ENCODE results near the gene PRDM16.

The PRDM16 gene

GRCh38 chr1:3462356-3463012, 393.5 kb downstream of the PRDM16 start:
- Histone ChIP-seq H3K4me3 (ENCODE audit: low read depth, low read length) (no peak overlapping the region), H3K4me1 (ENCODE audit: control insufficient read depth, insufficient read depth, low read length) (no peaks in the 10 kb centered on the region), H3K36me3 (ENCODE audit: control insufficient read depth in 2 of 2, insufficient read depth in 1 of 2, low read length in 2 of 2) (no peaks in the 10 kb centered on the region), H3K9me3 (ENCODE audit: control insufficient read depth, insufficient read depth, low read depth, low read length) (no peaks in the 10 kb centered on the region), H3K27ac (ENCODE audit: extremely low read depth, low read depth, low read length) (no peak overlapping the region)
- CTCF ChIA-PET: interaction anchor here (0.6 to 2.5 kb wide), 4 partner anchors 9 to 156 kb away, joined by 3 to 14 read pairs (median 4); no protein-coding TSS in a partner anchor
- POLR2A ChIA-PET: no interaction called here
- TF ChIP-seq ZNF391 (tag by site-specific recombination; IDR thresholded peaks at IDR 0.05; ENCODE audit: borderline replicate concordance, low read depth) (no peak), ZNF449 (tag by site-specific recombination; IDR thresholded peaks at IDR 0.05) (no peak), ZNF585B (tag by site-specific recombination; IDR thresholded peaks at IDR 0.05) (no peak), ZNF521 (tag by site-specific recombination; IDR thresholded peaks at IDR 0.05) (no peak), IKZF3 (tag by site-specific recombination; IDR thresholded peaks at IDR 0.05) (no peak), WT1 (tag by site-specific recombination; IDR thresholded peaks at IDR 0.05) (no peak), ZBTB1 (tag by site-specific recombination; IDR thresholded peaks at IDR 0.05) (no peak), TRIM28 (IDR thresholded peaks at IDR 0.05; ENCODE audit: borderline replicate concordance, low read length) (no peak), ZNF768 (tag by site-specific recombination; IDR thresholded peaks at IDR 0.05) (no peak), ZNF10 (tag by site-specific recombination; IDR thresholded peaks at IDR 0.05) (no peak), ZNF16 (tag by site-specific recombination; IDR thresholded peaks at IDR 0.05; ENCODE audit: low read depth) (no peak), ZNF157 (tag by site-specific recombination; IDR thresholded peaks at IDR 0.05) (no peak), ZBTB17 (tag by site-specific recombination; IDR thresholded peaks at IDR 0.05) (no peak), ZNF112 (tag by site-specific recombination; IDR thresholded peaks at IDR 0.05) (no peak), ZNF558 (tag by site-specific recombination; IDR thresholded peaks at IDR 0.05) (no peak), ZNF76 (tag by site-specific recombination; IDR thresholded peaks at IDR 0.05; ENCODE audit: borderline replicate concordance, low read depth) (no peak)
- TF ChIP-seq, protein P1, sequence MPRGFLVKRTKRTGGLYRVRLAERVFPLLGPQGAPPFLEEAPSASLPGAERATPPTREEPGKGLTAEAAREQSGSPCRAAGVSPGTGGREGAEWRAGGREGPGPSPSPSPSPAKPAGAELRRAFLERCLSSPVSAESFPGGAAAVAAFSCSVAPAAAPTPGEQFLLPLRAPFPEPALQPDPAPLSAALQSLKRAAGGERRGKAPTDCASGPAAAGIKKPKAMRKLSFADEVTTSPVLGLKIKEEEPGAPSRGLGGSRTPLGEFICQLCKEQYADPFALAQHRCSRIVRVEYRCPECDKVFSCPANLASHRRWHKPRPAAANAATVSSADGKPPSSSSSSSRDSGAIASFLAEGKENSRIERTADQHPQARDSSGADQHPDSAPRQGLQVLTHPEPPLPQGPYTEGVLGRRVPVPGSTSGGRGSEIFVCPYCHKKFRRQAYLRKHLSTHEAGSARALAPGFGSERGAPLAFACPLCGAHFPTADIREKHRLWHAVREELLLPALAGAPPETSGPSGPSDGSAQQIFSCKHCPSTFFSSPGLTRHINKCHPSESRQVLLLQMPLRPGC (tag by site-specific recombination; IDR thresholded peaks at IDR 0.05): no peak
- TF ChIP-seq, protein P2, sequence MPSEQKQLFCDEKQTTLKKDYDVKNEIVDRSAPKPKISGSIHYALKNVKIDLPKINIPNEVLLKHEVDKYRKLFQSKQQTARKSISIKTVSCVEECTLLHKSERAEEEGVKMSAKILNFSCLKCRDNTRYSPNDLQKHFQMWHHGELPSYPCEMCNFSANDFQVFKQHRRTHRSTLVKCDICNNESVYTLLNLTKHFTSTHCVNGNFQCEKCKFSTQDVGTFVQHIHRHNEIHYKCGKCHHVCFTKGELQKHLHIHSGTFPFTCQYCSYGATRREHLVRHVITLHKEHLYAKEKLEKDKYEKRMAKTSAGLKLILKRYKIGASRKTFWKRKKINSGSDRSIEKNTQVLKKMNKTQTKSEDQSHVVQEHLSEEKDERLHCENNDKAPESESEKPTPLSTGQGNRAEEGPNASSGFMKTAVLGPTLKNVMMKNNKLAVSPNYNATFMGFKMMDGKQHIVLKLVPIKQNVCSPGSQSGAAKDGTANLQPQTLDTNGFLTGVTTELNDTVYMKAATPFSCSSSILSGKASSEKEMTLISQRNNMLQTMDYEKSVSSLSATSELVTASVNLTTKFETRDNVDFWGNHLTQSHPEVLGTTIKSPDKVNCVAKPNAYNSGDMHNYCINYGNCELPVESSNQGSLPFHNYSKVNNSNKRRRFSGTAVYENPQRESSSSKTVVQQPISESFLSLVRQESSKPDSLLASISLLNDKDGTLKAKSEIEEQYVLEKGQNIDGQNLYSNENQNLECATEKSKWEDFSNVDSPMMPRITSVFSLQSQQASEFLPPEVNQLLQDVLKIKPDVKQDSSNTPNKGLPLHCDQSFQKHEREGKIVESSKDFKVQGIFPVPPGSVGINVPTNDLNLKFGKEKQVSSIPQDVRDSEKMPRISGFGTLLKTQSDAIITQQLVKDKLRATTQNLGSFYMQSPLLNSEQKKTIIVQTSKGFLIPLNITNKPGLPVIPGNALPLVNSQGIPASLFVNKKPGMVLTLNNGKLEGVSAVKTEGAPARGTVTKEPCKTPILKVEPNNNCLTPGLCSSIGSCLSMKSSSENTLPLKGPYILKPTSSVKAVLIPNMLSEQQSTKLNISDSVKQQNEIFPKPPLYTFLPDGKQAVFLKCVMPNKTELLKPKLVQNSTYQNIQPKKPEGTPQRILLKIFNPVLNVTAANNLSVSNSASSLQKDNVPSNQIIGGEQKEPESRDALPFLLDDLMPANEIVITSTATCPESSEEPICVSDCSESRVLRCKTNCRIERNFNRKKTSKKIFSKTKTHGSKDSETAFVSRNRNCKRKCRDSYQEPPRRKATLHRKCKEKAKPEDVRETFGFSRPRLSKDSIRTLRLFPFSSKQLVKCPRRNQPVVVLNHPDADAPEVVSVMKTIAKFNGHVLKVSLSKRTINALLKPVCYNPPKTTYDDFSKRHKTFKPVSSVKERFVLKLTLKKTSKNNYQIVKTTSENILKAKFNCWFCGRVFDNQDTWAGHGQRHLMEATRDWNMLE (tag by site-specific recombination; conservative IDR thresholded peaks at IDR 0.05; ENCODE audit: low read depth): no peak
